Effector memory CD8-positive, alpha-beta T cell (primary cell): ENCODE data around the gene MPPED2.

ENCODE experiments used
- ATAC-seq: fragments of 150-1000 bp; cut with Tn5 transposase; replicated peaks from 2 replicates; pipeline ENCODE4 v1.10.0; 2021; ENCODE audit warnings: mild to moderate bottlenecking, moderate library complexity
- DNase-seq, 3 experiments: peaks; one replicate each; pipeline ENCODE4 v3.0.0; 2021
- H3K27ac Mint-ChIP-seq, 2 donors: one replicate each; pipeline ENCODE4 v1.8.0; 2022; ENCODE audit warnings: mild to moderate bottlenecking in 2 of 2, mixed read lengths in 2 of 2, moderate library complexity in 2 of 2
- H3K27me3 Mint-ChIP-seq, 2 donors: one replicate each; pipeline ENCODE4 v1.8.0; 2022; ENCODE audit warnings: mixed read lengths in 2 of 2
- H3K36me3 Mint-ChIP-seq: one replicate; pipeline ENCODE4 v1.8.0; 2022; ENCODE audit warnings: mild to moderate bottlenecking, moderate library complexity, mixed read lengths; ENCODE audit not compliant: insufficient read depth
- H3K4me1 Mint-ChIP-seq, 2 donors: one replicate each; pipeline ENCODE4 v1.8.0; 2022; ENCODE audit warnings: low read depth in 2 of 2, mixed read lengths in 2 of 2
- H3K4me3 Mint-ChIP-seq, 2 donors: one replicate each; pipeline ENCODE4 v1.8.0; 2022; ENCODE audit warnings: mild to moderate bottlenecking in 2 of 2, mixed read lengths in 2 of 2, moderate library complexity in 2 of 2
- H3K9me3 Mint-ChIP-seq, 2 donors: one replicate each; pipeline ENCODE4 v1.8.0; 2022; ENCODE audit warnings: mixed read lengths in 2 of 2

MPPED2 gene

GRCh38 chr11:30585892-30586250, 282 bp downstream of the MPPED2 start:
- Mint-ChIP-seq H3K4me1 (peaks cover 0 to 5% of the 10 kb centered on the region in 2 donors), H3K27me3 (peaks cover 29 to 40% of the 10 kb centered on the region in 2 donors), H3K27ac (no peak overlapping the region), H3K4me3 (peak overlapping the region; percentile 31 to 51), H3K9me3 (peaks cover 0 to 6% of the 10 kb centered on the region in 2 donors), H3K36me3 (no peaks in the 10 kb centered on the region)
- no peak for DNase-seq
- peak; percentile 13 for ATAC-seq

GRCh38 chr11:30585125-30585891, 845 bp downstream of the MPPED2 start:
- Mint-ChIP-seq H3K4me3 (peak overlapping the region; percentile 31 to 51), H3K36me3 (no peaks in the 10 kb centered on the region), H3K9me3 (peaks cover 0 to 6% of the 10 kb centered on the region in 2 donors), H3K27me3 (peaks cover 29 to 40% of the 10 kb centered on the region in 2 donors), H3K4me1 (peaks cover 0 to 5% of the 10 kb centered on the region in 2 donors), H3K27ac (no peak overlapping the region)
- DNase-seq (no peak), ATAC-seq (peak; percentile 57)

- Mint-ChIP-seq H3K27me3 (peaks cover 29 to 40% of the 10 kb centered on the region in 2 donors), H3K27ac (no peak overlapping the region), H3K4me3 (peak overlapping the region in 1 of 2 donors; percentile 51), H3K4me1 (peaks cover 0 to 5% of the 10 kb centered on the region in 2 donors), H3K36me3 (no peaks in the 10 kb centered on the region), H3K9me3 (peaks cover 0 to 5% of the 10 kb centered on the region in 2 donors)
- ATAC-seq (no peak), DNase-seq (no peak)
Measured at GRCh38 chr11:30583476-30584280, 2.5 kb downstream of the MPPED2 start.

- Mint-ChIP-seq H3K36me3 (no peaks in the 10 kb centered on the region), H3K4me1 (peaks cover 0 to 5% of the 10 kb centered on the region in 2 donors), H3K4me3 (no peak overlapping the region), H3K27ac (no peak overlapping the region), H3K27me3 (peaks cover 29 to 39% of the 10 kb centered on the region in 2 donors), H3K9me3 (peaks cover 0 to 5% of the 10 kb centered on the region in 2 donors)
- ATAC-seq (no peak), DNase-seq (no peak)
Measured at GRCh38 chr11:30582726-30583125, 3.4 kb downstream of the MPPED2 start.

GRCh38 chr11:30581675-30582074, 4.5 kb downstream of the MPPED2 start:
- Mint-ChIP-seq H3K36me3 (no peaks in the 10 kb centered on the region), H3K9me3 (peaks cover 0 to 3% of the 10 kb centered on the region in 2 donors), H3K27me3 (peaks cover 20 to 28% of the 10 kb centered on the region in 2 donors), H3K4me1 (peaks cover 0 to 3% of the 10 kb centered on the region in 2 donors), H3K4me3 (no peak overlapping the region), H3K27ac (no peak overlapping the region)
- no peak for DNase-seq
- no peak for ATAC-seq

GRCh38 chr11:30580573-30580972, 5.6 kb downstream of the MPPED2 start:
- ATAC-seq (no peak), DNase-seq (no peak)
- peaks cover 18 to 25% of the 10 kb centered on the region in 2 donors for H3K27me3 Mint-ChIP-seq
- H3K9me3 Mint-ChIP-seq: peaks cover 0 to 4% of the 10 kb centered on the region in 2 donors
- H3K27ac Mint-ChIP-seq: no peak overlapping the region
- peaks cover 0 to 3% of the 10 kb centered on the region in 2 donors for H3K4me1 Mint-ChIP-seq
- no peaks in the 10 kb centered on the region for H3K36me3 Mint-ChIP-seq
- H3K4me3 Mint-ChIP-seq: no peak overlapping the region

- Mint-ChIP-seq H3K27me3 (peaks cover 14 to 19% of the 10 kb centered on the region in 2 donors), H3K4me1 (peaks cover 0 to 3% of the 10 kb centered on the region in 2 donors), H3K27ac (no peak overlapping the region), H3K36me3 (no peaks in the 10 kb centered on the region), H3K9me3 (peaks cover 0 to 4% of the 10 kb centered on the region in 2 donors), H3K4me3 (no peak overlapping the region)
- DNase-seq (no peak), ATAC-seq (no peak)
Measured at GRCh38 chr11:30579415-30580175, 6.6 kb downstream of the MPPED2 start.

- Mint-ChIP-seq H3K4me3 (no peak overlapping the region), H3K4me1 (no peaks in the 10 kb centered on the region), H3K9me3 (peaks cover 0 to 4% of the 10 kb centered on the region in 2 donors), H3K36me3 (no peaks in the 10 kb centered on the region), H3K27me3 (peaks cover 6 to 7% of the 10 kb centered on the region in 2 donors), H3K27ac (no peak overlapping the region)
- ATAC-seq (no peak), DNase-seq (no peak)
Measured at GRCh38 chr11:30578406-30578805, 7.7 kb downstream of the MPPED2 start.

GRCh38 chr11:30573951-30574350, 12.2 kb downstream of the MPPED2 start:
- no peak overlapping the region for H3K4me3 Mint-ChIP-seq
- no peaks in the 10 kb centered on the region for H3K36me3 Mint-ChIP-seq
- H3K27ac Mint-ChIP-seq: no peak overlapping the region
- no peak for ATAC-seq
- H3K27me3 Mint-ChIP-seq: no peaks in the 10 kb centered on the region
- no peaks in the 10 kb centered on the region for H3K4me1 Mint-ChIP-seq
- H3K9me3 Mint-ChIP-seq: peaks cover 0 to 2% of the 10 kb centered on the region in 2 donors
- DNase-seq: no peak

- Mint-ChIP-seq H3K4me1 (no peaks in the 10 kb centered on the region), H3K36me3 (no peaks in the 10 kb centered on the region), H3K4me3 (no peak overlapping the region), H3K27me3 (no peaks in the 10 kb centered on the region), H3K27ac (no peak overlapping the region), H3K9me3 (peaks cover 0 to 6% of the 10 kb centered on the region in 2 donors)
- no peak for DNase-seq
- no peak for ATAC-seq
Measured at GRCh38 chr11:30568931-30569330, 17.2 kb downstream of the MPPED2 start.

- Mint-ChIP-seq H3K27ac (no peak overlapping the region), H3K27me3 (no peaks in the 10 kb centered on the region), H3K4me1 (no peaks in the 10 kb centered on the region), H3K9me3 (peaks cover 0 to 11% of the 10 kb centered on the region in 2 donors), H3K36me3 (peaks cover 3% of the 10 kb centered on the region), H3K4me3 (no peak overlapping the region)
- ATAC-seq (no peak), DNase-seq (no peak)
Measured at GRCh38 chr11:30567644-30568043, 18.5 kb downstream of the MPPED2 start.

GRCh38 chr11:30567120-30567519, 19.0 kb downstream of the MPPED2 start:
- DNase-seq: no peak
- Mint-ChIP-seq H3K27me3 (no peaks in the 10 kb centered on the region), H3K4me1 (no peaks in the 10 kb centered on the region), H3K9me3 (peaks cover 0 to 11% of the 10 kb centered on the region in 2 donors), H3K4me3 (no peak overlapping the region), H3K36me3 (peaks cover 3% of the 10 kb centered on the region), H3K27ac (no peak overlapping the region)
- no peak for ATAC-seq

- H3K27me3 Mint-ChIP-seq: no peaks in the 10 kb centered on the region
- DNase-seq (no peak), ATAC-seq (no peak)
- H3K36me3 Mint-ChIP-seq: peaks cover 3% of the 10 kb centered on the region
- H3K9me3 Mint-ChIP-seq: peaks cover 0 to 11% of the 10 kb centered on the region in 2 donors
- no peaks in the 10 kb centered on the region for H3K4me1 Mint-ChIP-seq
- H3K27ac Mint-ChIP-seq: no peak overlapping the region
- no peak overlapping the region for H3K4me3 Mint-ChIP-seq
Measured at GRCh38 chr11:30566482-30566881, 19.7 kb downstream of the MPPED2 start.
